HG03439 (cell line): ENCODE measurements around the gene TLNRD1.

Experiments used
- ATAC-seq: cut with Tn5 transposase; IDR thresholded peaks from one replicate; pipeline ENCODE4 v1.9.1; 2021; ENCODE audit warnings: mild to moderate bottlenecking, moderate library complexity; ENCODE audit not compliant: unreplicated experiment

The TLNRD1 gene

DNA sequence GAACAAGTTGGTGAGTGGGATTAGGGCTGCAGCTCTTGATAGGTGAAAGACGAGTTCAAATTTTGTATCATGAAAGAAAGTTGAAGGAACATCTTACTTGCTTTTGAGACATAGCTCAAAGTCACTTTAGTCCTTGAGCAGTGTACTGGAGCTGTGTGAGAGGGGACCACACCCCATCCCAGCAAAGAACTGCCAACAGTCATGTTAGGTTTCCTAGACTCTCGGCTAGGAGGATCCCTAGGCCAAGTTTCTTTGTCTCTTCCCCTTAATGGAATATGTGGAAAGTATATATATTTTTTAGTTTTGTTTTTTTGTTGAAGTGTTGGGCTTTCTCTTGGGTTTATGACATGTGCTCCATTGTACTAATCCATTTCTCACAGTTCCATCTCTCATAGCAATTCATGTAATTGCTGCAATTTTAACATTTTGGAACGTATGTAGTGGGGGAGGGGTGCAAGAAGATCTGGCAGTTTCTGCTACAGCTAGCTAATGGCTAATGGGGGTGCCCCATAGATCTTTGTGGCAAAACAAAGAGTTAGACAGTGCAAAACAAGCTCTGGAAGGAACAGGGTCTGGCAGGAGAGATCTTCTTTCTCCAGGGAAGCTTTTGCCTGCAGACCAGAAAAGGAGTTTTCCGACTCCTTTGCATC is 25.1 kb downstream of the TLNRD1 start:
- no peak for ATAC-seq

GRCh38 chr15:81026836-81027599 is 26.3 kb downstream of the TLNRD1 start:
- no peak for ATAC-seq

DNA sequence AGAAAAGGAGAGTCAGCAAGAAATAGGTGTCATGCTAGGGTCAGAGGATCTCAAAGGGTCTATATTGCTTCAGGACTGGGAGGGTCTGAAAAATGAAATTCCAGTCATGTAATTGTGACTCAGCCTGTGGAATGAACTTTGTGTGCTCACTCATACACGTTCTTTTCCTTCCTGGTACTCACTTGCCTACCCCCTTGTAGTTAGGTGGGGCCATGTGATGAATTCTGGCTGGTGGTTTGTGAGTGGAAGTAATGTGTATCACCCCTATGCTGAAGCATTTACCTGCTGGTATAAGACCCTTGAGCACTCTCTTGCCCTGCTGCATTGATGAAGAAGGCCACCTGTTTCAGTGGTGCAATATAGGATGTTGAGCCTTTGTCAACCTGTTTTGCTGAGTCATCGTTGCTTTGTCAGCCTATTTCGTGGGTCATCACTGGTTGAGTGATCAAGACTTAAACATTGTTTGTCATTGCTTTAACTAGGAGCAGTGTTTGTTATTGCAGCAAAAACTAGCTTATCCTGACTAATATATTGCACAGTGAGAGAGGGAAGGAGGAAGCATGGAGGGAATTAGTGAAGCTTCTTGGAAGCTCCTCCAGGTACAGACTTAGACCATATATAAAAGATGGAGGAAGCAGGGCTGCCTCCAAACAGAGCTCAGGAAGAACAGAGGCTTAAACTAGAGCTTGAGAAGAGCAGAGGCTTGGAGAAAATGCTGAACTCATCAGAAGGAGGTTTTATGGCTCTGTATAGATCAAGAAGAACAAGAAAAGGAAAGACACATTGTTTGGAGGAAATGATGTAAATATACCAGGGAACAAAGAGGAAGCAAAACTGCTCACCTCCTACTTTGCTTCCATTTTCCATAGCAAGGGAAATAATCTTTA is 28.9 kb downstream of the TLNRD1 start:
- no peak for ATAC-seq

GRCh38 chr15:81030301-81030750 is 29.6 kb downstream of the TLNRD1 start:
- ATAC-seq, result no peak

DNA sequence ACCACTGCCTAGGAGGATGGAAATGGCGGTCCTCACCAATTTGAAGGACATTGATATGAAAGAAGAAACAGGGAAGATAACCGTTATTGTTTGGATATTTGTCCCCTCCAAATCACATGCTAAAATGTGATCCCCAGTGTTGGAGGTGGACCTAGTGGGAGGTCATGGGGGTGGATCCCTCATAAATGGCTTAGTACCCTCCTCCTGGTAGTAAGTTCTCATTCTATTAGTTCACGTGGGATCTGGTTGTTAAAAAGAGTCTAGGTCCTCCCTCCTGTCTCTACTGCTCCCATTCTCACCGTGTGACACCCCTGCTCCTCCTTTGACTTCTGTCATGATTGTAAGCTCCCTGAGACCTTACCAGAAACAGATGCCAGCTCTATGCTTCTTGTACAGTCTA is 30.5 kb downstream of the TLNRD1 start:
- ATAC-seq, result no peak

DNA sequence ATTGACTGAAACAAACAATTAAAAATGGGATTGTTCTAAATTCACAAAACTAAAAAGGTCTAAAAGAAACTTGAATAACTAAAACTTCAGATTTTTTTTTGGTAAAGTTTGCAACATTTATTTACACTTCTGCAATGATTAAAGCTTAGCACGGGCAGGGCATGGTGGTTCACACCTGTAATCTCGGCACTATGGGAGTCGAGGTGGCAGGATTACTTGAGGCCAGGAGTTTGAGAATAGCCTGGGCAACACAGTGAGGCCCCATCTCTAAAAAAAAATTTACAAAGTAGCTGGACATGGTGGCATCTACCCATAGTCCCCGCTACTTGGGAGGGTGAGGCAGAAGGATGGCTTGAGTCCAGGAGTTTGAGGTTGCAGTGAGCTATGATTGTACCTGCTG is 31.6 kb downstream of the TLNRD1 start:
- ATAC-seq, result no peak

- ATAC-seq, result no peak
Observed at GRCh38 chr15:81032818-81033217, 32.1 kb downstream of the TLNRD1 start.

DNA sequence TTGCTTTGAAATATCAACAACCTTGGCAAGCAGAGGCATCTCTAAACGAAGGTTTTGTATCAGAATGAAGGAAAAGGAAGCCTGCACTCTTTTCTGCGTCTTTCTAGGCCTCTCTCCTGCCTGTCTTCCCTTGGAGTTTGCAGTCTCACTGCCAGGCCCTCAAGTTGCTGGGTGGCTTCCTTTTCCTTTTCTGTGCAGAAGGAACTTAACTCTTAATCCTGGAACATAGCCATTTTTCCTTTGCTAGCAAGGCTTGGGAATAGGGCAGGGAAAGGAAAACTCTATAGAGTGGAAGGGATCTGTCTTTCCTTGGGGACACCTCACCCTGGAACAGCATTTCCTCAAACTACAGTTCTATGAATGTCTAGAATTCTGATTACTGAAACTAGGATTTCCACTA is 32.8 kb downstream of the TLNRD1 start:
- no peak for ATAC-seq

- ATAC-seq, result no peak
Observed at GRCh38 chr15:81037952-81038743, 37.4 kb downstream of the TLNRD1 start.

- no peak for ATAC-seq
Observed at GRCh38 chr15:81038975-81039607, 38.4 kb downstream of the TLNRD1 start.

DNA sequence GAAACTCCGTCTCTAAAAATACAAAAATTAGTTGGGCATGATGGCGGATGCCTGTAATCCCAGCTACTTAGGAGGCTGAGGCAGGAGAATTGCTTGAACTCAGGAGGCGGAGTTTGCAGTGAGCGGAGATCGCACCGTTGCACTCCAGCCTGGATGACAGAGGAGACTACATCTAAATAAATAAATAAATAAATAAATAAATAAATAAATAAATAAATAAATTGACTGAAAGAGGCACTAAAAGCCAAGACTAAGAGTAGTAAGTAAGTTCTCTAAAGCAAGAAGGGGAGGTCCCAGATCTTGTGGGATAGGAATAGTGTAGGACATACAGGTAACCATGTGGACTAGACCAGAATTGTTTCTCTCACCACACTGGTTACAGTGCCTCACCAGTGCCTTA is 40.0 kb downstream of the TLNRD1 start:
- ATAC-seq, result no peak

DNA sequence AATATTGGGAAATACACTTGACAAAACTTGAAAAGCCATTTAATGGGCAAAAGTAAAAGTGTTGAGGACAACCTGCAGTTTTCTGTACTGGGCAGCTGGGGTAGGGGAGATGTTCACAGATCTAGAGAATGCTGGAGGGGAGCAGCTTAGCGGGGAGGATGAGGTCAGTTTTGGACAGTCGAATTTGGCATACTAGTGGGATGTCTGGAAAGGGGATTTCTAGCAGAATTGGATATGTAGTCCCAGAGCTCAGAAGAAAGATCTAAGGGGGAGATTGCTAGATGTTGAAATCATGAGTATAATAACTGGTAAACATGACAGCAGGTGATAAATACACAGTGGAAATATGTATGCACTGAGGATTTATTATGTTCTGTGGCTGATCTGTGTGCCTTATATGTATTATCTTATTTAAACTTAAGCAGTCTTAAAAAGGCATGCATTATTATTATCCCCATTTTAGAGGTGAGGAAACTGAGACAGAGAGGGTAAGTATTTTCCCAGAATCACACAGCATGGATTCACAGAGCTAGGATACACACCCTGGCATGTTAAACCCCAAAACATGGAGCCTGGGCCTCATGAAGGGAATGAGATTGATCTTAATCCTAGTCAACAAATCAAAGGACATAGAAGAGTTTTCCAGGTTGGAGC is 42.7 kb downstream of the TLNRD1 start:
- no peak for ATAC-seq

DNA sequence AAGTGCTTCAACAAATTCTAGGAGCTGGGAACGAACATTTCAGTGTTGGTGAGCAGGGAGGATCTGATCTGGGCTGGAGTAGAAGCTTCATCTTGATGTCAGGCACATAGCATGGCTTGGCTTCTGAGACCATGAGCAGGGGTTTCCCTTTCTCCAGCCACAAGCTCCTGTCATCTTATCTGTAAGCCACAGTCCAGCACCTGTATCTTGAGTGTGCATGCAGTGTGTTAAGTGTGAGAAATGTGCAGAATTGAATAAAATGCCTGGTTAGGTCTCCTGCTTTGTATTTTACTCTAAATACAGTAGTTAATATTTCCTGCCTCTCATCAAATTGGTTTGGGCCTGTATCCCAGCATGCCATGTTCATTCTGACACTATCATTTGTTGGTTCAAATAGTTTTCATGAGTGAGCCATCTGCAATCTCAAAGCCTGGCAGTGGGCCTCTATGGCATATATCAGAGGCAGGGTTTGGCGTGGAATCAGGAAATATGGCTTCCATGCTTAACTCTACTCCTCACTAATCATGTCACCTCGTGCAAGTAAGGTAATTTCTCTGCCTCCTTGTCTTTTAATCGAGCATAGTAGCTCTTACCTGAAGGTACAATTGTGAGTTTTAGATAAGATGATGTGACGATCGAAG is 43.3 kb downstream of the TLNRD1 start:
- no peak for ATAC-seq

DNA sequence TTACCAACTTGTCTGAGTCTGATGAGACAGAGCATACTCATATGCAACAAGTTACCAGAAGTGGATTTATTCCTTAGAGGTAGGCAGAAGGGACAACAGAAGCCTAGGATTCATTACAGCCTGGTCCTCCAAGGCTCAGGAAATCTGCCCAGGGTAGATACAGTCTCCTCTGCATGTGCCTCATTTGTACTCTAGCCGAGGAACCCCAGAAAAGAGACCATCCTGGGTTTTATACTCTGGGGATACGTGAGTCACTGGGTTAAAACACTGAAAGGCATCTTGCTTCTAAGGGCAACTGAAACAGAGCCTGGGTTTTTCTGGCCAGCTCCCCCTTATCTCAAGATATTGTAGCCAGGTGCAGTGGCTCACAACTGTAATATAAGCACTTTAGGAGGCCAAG is 45.6 kb downstream of the TLNRD1 start:
- no peak for ATAC-seq

DNA sequence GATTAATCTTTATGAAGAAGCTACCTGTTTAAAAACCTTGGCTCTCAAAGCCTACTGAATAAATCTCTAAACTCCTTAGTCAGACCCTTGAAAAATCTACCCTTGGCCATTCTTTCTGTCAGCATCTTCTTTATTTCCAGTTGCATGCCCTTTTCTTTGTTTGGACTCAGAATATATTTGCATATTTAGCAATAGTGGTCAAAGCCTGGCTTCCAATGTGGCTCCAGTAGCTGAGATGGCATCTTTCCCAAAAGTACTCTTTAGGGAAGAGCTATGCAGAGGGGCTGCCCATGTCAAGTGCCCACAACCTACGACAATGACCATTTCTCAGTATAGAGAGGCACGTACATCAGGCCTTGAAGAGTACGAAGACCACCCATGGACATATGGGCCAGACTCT is 47.2 kb downstream of the TLNRD1 start:
- no peak for ATAC-seq

- no peak for ATAC-seq
Observed at GRCh38 chr15:81049835-81050234, 49.1 kb downstream of the TLNRD1 start.

DNA sequence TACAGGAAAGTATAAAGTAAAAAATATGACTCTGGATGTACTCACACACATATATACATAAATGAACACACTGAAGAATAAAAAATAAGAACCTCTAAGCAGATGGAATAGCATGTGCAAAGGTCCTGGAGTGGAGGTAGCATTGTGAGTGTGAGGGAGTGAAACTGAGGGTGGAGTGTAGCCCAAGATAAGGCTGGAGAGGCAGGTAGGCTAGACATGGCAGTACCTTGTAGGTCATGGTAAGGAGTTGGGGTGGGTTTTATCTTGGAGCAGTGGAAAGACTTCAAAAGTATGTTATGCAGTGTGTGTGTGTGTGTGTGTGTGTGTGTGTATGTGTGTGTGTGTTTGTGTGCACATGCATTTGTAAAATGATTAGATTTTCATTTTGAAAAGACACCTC is 49.5 kb downstream of the TLNRD1 start:
- no peak for ATAC-seq

DNA sequence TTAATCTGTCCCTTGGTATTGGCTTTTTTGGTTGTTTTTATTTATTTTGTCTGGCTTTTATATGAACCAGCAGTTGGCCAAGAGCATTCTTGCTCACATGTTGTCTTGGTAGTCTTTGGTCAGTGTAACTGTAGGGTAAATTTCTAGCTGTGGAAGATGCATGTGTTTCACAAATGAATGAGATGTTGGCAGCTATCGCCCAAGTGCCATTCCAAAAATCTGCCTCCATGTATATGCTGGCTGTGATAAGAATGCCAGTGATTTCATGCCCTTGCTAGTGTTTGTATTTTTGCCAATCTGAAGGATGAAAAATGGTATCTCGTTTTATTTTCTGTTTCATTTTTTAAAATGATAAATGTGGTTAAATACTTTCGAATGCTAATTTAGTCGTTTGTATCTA is 50.1 kb downstream of the TLNRD1 start:
- no peak for ATAC-seq

DNA sequence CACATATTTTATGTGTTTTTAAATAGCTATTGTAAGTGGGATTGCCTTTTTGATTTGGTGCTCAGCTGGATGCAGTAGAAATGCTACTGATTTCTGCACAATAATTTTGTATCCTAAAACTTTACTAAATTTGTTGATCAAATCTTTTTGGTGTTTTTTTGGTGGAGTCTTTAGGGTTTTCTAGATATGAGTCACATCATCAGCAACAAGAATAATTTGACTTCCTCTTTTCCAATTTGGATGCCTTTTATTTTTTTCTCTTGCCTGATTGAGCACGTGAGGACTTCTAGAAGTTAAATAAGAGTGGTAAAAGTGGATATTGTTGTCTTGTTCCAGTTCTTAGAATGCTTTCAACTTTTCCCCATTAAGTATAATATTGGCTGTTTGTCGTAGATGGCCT is 51.3 kb downstream of the TLNRD1 start:
- ATAC-seq, result no peak
